SK-N-SH treated with all-trans-retinoic acid at 6 μM for 48 hours (cell line): ENCODE results near the gene TEDC2.
"Not testable (repeated sequence)": the region's sequence is repeated elsewhere in the genome, so short reads cannot be mapped to it uniquely, and the experiment has no call there.

ENCODE experiments used
- ATAC-seq: fragments of 200-7000 bp; cut with Tn5 transposase; 3 replicates; pipeline ENCODE4 v1.9.1; 2020; ENCODE audit warnings: mild to moderate bottlenecking, moderate library complexity
- ARNTL ChIP-seq: fragments of 450-650 bp; formaldehyde crosslinking; IDR thresholded peaks from 2 replicates; pipeline ENCODE4 v1.5.0; 2020; ENCODE audit warnings: low read depth, mild to moderate bottlenecking, moderate library complexity, borderline replicate concordance
- BACH2 ChIP-seq: fragments of 250-450 bp; sonication (Bioruptor Pico); IDR thresholded peaks from 2 replicates; pipeline ENCODE4 v1.9.0; 2021; ENCODE audit warnings: mild to moderate bottlenecking, borderline replicate concordance
- CSDC2 ChIP-seq: fragments of 250-450 bp; sonication (Bioruptor Pico); IDR thresholded peaks from 2 replicates; pipeline ENCODE4 v1.5.0; 2020; ENCODE audit warnings: mild to moderate bottlenecking, moderate library complexity
- ESRRG ChIP-seq: fragments of 250-450 bp; sonication (Bioruptor Pico); IDR thresholded peaks from 2 replicates; pipeline ENCODE4 v1.6.1; 2021; ENCODE audit warnings: mild to moderate bottlenecking
- GLIS3 ChIP-seq: fragments of 250-450 bp; sonication (Bioruptor Pico); IDR thresholded peaks from 2 replicates; pipeline ENCODE4 v1.5.0; 2020; ENCODE audit warnings: mild to moderate bottlenecking, moderate library complexity
- ISL1 ChIP-seq: fragments of 250-450 bp; sonication (Bioruptor Pico); IDR thresholded peaks from 2 replicates; pipeline ENCODE4 v2.1.2; 2022; ENCODE audit warnings: mild to moderate bottlenecking, moderate library complexity
- OSR1 ChIP-seq: fragments of 250-450 bp; sonication (Bioruptor Pico); IDR thresholded peaks from 2 replicates; pipeline ENCODE4 v1.8.0; 2022; ENCODE audit warnings: moderate library complexity, mild to moderate bottlenecking, inconsistent platforms
- PATZ1 ChIP-seq: fragments of 250-450 bp; sonication (Bioruptor Pico); IDR thresholded peaks from 2 replicates; pipeline ENCODE4 v1.8.0; 2020; ENCODE audit warnings: mild to moderate bottlenecking, moderate library complexity, borderline replicate concordance
- PPARA ChIP-seq: fragments of 250-450 bp; sonication (Bioruptor Pico); IDR thresholded peaks from 2 replicates; pipeline ENCODE4 v1.5.0; 2020; ENCODE audit warnings: mild to moderate bottlenecking, borderline replicate concordance
- RARB ChIP-seq: fragments of 250-450 bp; sonication (Bioruptor Pico); IDR thresholded peaks from 2 replicates; pipeline ENCODE4 v1.8.0; 2021; ENCODE audit warnings: mild to moderate bottlenecking, moderate library complexity
- TCF4 ChIP-seq: fragments of 250-450 bp; sonication (Bioruptor Pico); IDR thresholded peaks from 2 replicates; pipeline ENCODE4 v1.8.0; 2021; ENCODE audit warnings: mild to moderate bottlenecking, moderate library complexity, borderline replicate concordance
- TOX ChIP-seq: fragments of 250-450 bp; sonication (Bioruptor Pico); IDR thresholded peaks from 2 replicates; pipeline ENCODE4 v1.8.0; 2021; ENCODE audit warnings: mild to moderate bottlenecking, moderate library complexity, borderline replicate concordance
- ZC3H10 ChIP-seq: fragments of 250-450 bp; sonication (Bioruptor Pico); IDR thresholded peaks from 2 replicates; pipeline ENCODE4 v1.5.1; 2021; ENCODE audit warnings: mild to moderate bottlenecking, moderate library complexity
- ZFP3 ChIP-seq: fragments of 250-450 bp; sonication (Bioruptor Pico); IDR thresholded peaks from 2 replicates; pipeline ENCODE4 v1.5.0; 2020; ENCODE audit warnings: mild to moderate bottlenecking, moderate library complexity
- ZNF565 ChIP-seq: fragments of 450-650 bp; formaldehyde crosslinking; conservative IDR thresholded peaks from 2 replicates; pipeline ENCODE4 v1.5.0; 2020; ENCODE audit warnings: low read depth, mild to moderate bottlenecking, moderate library complexity
- ZNF70 ChIP-seq: fragments of 450-650 bp; formaldehyde crosslinking; IDR thresholded peaks from 2 replicates; pipeline ENCODE4 v1.5.0; 2020; ENCODE audit warnings: mild to moderate bottlenecking, moderate library complexity
- ZNF8 ChIP-seq: fragments of 450-650 bp; formaldehyde crosslinking; IDR thresholded peaks from 2 replicates; pipeline ENCODE4 v1.5.0; 2020; ENCODE audit warnings: mild to moderate bottlenecking, moderate library complexity
- TF ChIP-seq, protein P1 (sequence below): fragments of 250-450 bp; sonication (Bioruptor Pico); IDR thresholded peaks from 2 replicates; pipeline ENCODE4 v1.5.1; 2021; ENCODE audit warnings: mild to moderate bottlenecking, moderate library complexity
- TF ChIP-seq, protein P2 (sequence below): fragments of 250-450 bp; sonication (Bioruptor Pico); IDR thresholded peaks from 2 replicates; pipeline ENCODE4 v1.5.1; 2020; ENCODE audit warnings: low read depth, mild to moderate bottlenecking, moderate library complexity
- TF ChIP-seq, protein P3 (sequence below): fragments of 250-450 bp; sonication (Bioruptor Pico); IDR thresholded peaks from 2 replicates; pipeline ENCODE4 v1.5.0; 2020; ENCODE audit warnings: mild to moderate bottlenecking, moderate library complexity
- TF ChIP-seq, protein P4 (sequence below): fragments of 250-450 bp; sonication (Bioruptor Pico); IDR thresholded peaks from 2 replicates; pipeline ENCODE4 v1.8.0; 2021; ENCODE audit warnings: low read depth, mild to moderate bottlenecking, moderate library complexity, borderline replicate concordance

TEDC2 gene

DNA sequence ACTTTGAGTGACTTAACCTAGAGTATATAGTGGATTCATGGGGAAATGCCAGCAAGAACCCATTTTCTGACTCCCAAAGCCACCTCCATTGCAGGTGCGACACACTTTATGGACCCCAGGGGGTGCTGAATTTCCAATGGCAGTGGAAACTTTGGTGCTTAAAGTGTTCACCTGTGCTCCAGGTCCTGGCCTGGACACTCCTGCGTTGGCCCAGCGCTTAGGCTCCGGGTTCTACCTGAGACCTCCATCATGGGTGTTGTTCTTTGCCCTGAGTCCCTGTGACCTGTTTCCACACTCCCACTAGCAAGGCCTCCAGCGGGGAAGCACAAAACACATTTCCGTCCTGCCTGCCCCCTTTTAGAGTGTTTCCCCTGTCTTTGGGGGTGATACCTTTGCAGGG lies 27.6 kb upstream of the TEDC2 start (continued):
- TF ChIP-seq, protein P1, sequence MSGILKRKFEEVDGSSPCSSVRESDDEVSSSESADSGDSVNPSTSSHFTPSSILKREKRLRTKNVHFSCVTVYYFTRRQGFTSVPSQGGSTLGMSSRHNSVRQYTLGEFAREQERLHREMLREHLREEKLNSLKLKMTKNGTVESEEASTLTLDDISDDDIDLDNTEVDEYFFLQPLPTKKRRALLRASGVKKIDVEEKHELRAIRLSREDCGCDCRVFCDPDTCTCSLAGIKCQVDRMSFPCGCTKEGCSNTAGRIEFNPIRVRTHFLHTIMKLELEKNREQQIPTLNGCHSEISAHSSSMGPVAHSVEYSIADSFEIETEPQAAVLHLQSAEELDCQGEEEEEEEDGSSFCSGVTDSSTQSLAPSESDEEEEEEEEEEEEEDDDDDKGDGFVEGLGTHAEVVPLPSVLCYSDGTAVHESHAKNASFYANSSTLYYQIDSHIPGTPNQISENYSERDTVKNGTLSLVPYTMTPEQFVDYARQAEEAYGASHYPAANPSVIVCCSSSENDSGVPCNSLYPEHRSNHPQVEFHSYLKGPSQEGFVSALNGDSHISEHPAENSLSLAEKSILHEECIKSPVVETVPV (CRISPR knock-in tag): no peak
- TF ChIP-seq ISL1 (no peak), ZNF8 (no peak), ZNF70 (CRISPR knock-in tag) (no peak), ESRRG (CRISPR knock-in tag) (no peak), ZC3H10 (CRISPR knock-in tag) (no peak), GLIS3 (CRISPR knock-in tag) (no peak), RARB (CRISPR knock-in tag) (no peak)

- ATAC-seq: no peak
These were observed 27.0 kb upstream of the TEDC2 start for GRCh38 chr16:2432801-2433505.

DNA sequence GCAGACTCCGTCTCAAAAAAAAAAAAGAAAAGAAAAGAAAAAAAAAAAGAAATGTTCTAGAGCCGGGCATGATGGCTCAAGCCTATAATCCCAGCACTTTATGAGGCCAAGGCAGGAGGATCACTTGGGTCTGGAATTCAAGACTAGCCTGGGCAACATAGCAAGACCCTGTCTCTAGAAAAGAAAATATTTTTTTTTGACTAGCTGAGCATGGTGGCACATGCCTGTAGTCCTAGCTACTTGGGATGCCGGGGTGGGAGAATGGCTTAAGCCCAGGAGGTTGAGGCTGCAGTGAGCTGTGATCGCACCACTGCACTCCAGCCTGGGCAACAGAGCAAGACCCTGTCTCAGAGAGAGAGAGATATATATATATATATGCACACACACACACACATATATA lies 24.7 kb upstream of the TEDC2 start:
- ATAC-seq: not testable (repeated sequence)

More at GRCh38 chr16:2432801-2433505, 27.0 kb upstream of the TEDC2 start:
- no peak for TF ChIP-seq GLIS3 (CRISPR knock-in tag)
- no peak for TF ChIP-seq TCF4 (CRISPR knock-in tag)
- TF ChIP-seq ZFP3: no peak
- TF ChIP-seq OSR1 (CRISPR knock-in tag): no peak
- no peak for TF ChIP-seq RARB (CRISPR knock-in tag)
- no peak for TF ChIP-seq ZNF565 (CRISPR knock-in tag)

DNA sequence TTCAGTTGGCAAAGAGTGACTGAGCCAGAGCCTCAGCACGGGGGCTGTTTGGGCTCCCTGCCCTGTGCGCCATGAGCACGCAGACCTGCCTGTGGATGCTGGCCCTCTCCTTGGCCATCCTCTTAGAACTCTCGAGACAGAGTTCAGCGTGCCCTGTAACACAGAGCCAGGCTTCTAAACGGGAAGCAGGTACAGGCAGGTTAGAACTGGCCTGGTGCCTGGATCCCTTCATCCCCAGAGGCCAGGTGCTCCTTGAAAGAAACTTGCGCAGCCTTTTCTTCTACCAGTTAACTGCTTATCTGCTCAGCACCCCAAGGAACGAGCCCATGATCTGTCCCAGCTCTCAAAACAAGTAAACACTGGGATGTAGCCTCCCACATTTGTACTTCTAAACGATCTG lies 23.8 kb upstream of the TEDC2 start:
- ATAC-seq: no peak
- TF ChIP-seq, protein P2, sequence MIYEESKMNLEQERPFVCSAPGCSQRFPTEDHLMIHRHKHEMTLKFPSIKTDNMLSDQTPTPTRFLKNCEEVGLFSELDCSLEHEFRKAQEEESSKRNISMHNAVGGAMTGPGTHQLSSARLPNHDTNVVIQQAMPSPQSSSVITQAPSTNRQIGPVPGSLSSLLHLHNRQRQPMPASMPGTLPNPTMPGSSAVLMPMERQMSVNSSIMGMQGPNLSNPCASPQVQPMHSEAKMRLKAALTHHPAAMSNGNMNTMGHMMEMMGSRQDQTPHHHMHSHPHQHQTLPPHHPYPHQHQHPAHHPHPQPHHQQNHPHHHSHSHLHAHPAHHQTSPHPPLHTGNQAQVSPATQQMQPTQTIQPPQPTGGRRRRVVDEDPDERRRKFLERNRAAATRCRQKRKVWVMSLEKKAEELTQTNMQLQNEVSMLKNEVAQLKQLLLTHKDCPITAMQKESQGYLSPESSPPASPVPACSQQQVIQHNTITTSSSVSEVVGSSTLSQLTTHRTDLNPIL: no peak
- no peak for TF ChIP-seq BACH2 (CRISPR knock-in tag)
- TF ChIP-seq ZNF565 (CRISPR knock-in tag): no peak
- TF ChIP-seq, protein P3, sequence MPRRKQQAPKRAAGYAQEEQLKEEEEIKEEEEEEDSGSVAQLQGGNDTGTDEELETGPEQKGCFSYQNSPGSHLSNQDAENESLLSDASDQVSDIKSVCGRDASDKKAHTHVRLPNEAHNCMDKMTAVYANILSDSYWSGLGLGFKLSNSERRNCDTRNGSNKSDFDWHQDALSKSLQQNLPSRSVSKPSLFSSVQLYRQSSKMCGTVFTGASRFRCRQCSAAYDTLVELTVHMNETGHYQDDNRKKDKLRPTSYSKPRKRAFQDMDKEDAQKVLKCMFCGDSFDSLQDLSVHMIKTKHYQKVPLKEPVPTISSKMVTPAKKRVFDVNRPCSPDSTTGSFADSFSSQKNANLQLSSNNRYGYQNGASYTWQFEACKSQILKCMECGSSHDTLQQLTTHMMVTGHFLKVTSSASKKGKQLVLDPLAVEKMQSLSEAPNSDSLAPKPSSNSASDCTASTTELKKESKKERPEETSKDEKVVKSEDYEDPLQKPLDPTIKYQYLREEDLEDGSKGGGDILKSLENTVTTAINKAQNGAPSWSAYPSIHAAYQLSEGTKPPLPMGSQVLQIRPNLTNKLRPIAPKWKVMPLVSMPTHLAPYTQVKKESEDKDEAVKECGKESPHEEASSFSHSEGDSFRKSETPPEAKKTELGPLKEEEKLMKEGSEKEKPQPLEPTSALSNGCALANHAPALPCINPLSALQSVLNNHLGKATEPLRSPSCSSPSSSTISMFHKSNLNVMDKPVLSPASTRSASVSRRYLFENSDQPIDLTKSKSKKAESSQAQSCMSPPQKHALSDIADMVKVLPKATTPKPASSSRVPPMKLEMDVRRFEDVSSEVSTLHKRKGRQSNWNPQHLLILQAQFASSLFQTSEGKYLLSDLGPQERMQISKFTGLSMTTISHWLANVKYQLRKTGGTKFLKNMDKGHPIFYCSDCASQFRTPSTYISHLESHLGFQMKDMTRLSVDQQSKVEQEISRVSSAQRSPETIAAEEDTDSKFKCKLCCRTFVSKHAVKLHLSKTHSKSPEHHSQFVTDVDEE (CRISPR knock-in tag): no peak
- no peak for TF ChIP-seq CSDC2 (CRISPR knock-in tag)
- no peak for TF ChIP-seq ZFP3
- TF ChIP-seq, protein P1 (CRISPR knock-in tag): no peak
- TF ChIP-seq TCF4 (CRISPR knock-in tag): no peak
- no peak for TF ChIP-seq ZNF70 (CRISPR knock-in tag)
- TF ChIP-seq TOX: no peak
- no peak for TF ChIP-seq ISL1
- no peak for TF ChIP-seq PPARA (CRISPR knock-in tag)
- TF ChIP-seq PATZ1 (CRISPR knock-in tag): no peak
- TF ChIP-seq GLIS3 (CRISPR knock-in tag): no peak
- TF ChIP-seq ARNTL (CRISPR knock-in tag): no peak
- TF ChIP-seq, protein P4, sequence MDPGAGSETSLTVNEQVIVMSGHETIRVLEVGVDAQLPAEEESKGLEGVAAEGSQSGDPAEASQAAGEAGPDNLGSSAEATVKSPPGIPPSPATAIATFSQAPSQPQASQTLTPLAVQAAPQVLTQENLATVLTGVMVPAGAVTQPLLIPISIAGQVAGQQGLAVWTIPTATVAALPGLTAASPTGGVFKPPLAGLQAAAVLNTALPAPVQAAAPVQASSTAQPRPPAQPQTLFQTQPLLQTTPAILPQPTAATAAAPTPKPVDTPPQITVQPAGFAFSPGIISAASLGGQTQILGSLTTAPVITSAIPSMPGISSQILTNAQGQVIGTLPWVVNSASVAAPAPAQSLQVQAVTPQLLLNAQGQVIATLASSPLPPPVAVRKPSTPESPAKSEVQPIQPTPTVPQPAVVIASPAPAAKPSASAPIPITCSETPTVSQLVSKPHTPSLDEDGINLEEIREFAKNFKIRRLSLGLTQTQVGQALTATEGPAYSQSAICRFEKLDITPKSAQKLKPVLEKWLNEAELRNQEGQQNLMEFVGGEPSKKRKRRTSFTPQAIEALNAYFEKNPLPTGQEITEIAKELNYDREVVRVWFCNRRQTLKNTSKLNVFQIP (CRISPR knock-in tag): no peak
- no peak for TF ChIP-seq ESRRG (CRISPR knock-in tag)
